Measurements from ENCODE around the gene RUFY1. TPM values are rescaled to one million over a fixed set of nuclear protein-coding genes. Genes with fewer than 3 reads are reported as not detected.

RUFY1 gene
- polyA plus RNA-seq, 1 of the 3 experiments (the other 2 are of a cell fraction) = 30.3 TPM

- Histone ChIP-seq H4K20me1 (ENCODE audit: insufficient read depth) (no peaks in the 10 kb centered on the region), H3K4me3 (ENCODE audit: low read depth in 2 of 2, low read length in 1 of 2) (no peak overlapping the region), H3K27me3 (ENCODE audit: insufficient read depth) (no peaks in the 10 kb centered on the region), H3K9me2 (no peaks in the 10 kb centered on the region), H3K4me2 (no peak overlapping the region), H3K9ac (no peak overlapping the region), H3K79me2 (ENCODE audit: insufficient read depth) (no peaks in the 10 kb centered on the region), H3K4me1 (ENCODE audit: control insufficient read depth in 1 of 2, insufficient read depth in 2 of 2, low read depth in 1 of 2, low read length in 1 of 2) (no peaks in the 10 kb centered on the region; a peak in 1 of 4 replicates), H3F3A (replicated peaks; ENCODE audit: insufficient read depth) (no peaks in the 10 kb centered on the region), H3K36me3 (replicated peaks in 1 of 2; ENCODE audit: control insufficient read depth in 1 of 2, insufficient read depth in 2 of 2, low read length in 1 of 2) (no peaks in the 10 kb centered on the region), H3K9me3 (no peaks in the 10 kb centered on the region), H3K27ac (ENCODE audit: low read depth in 2 of 2, low read length in 1 of 2) (no peak overlapping the region), H2AFZ (ENCODE audit: low read depth) (no peak overlapping the region)
- CTCF ChIA-PET = interaction anchor here (0.7 to 1.5 kb wide), 3 partner anchors 29 to 338 kb away, joined by 3 read pairs; no protein-coding TSS in a partner anchor
- 34% methylated on average over 7 of the region's 7 CpGs for WGBS (ENCODE audit: low lambda C conversion rate)
- TF ChIP-seq MXI1 (IDR thresholded peaks at IDR 0.05; ENCODE audit: low read depth, low read length) (no peak), RCOR1 (IDR thresholded peaks at IDR 0.05; ENCODE audit: low read length) (no peak), PBX3 (IDR thresholded peaks at IDR 0.05) (no peak), TEAD4 (IDR thresholded peaks at IDR 0.05; ENCODE audit: borderline replicate concordance, insufficient read depth) (no peak), YY1 (IDR thresholded peaks at IDR 0.05; ENCODE audit: low read depth) (no peak), POLR2AphosphoS5 (IDR thresholded peaks at IDR 0.05; ENCODE audit: low read depth, low read length) (no peak), FOXJ3 (CRISPR knock-in tag; IDR thresholded peaks at IDR 0.05) (no peak), GATA2 (CRISPR knock-in tag; IDR thresholded peaks at IDR 0.05) (no peak), NFIC (IDR thresholded peaks at IDR 0.05; ENCODE audit: borderline replicate concordance) (no peak), FOXM1 (IDR thresholded peaks at IDR 0.05; ENCODE audit: low read depth) (no peak), USF2 (IDR thresholded peaks at IDR 0.05; ENCODE audit: borderline replicate concordance, low read depth, low read length) (no peak)
- POLR2A ChIA-PET = interaction anchor here (0.6 kb wide), 1 partner anchor 771 kb away, joined by 3 read pairs; no protein-coding TSS in a partner anchor
- no peak for DNase-seq
Observed at GRCh38 chr5:179504191-179504590, 46.2 kb upstream of the RUFY1 start.

GRCh38 chr5:179504600-179505396 lies 45.6 kb upstream of the RUFY1 start:
- H3K27ac ChIP-seq (ENCODE audit: low read depth in 2 of 2, low read length in 1 of 2) = no peak overlapping the region
- no peak for DNase-seq
- TF ChIP-seq SMC3 (IDR thresholded peaks at IDR 0.05; ENCODE audit: low read depth, low read length) = no peak
- TF ChIP-seq FOSL2 (IDR thresholded peaks at IDR 0.05; ENCODE audit: borderline replicate concordance, low read depth) = no peak
- TF ChIP-seq EP300 (IDR thresholded peaks at IDR 0.05; ENCODE audit: borderline replicate concordance in 1 of 2, low read depth in 1 of 2, low read length in 1 of 2) = no peak
- no peak for TF ChIP-seq MAX (IDR thresholded peaks at IDR 0.05; ENCODE audit: low read depth)
- TF ChIP-seq NRF1 (IDR thresholded peaks at IDR 0.05; ENCODE audit: low read depth, low read length) = no peak
- TF ChIP-seq EZH2phosphoT487 (IDR thresholded peaks at IDR 0.05; ENCODE audit: borderline replicate concordance, low read depth) = no peak
- no peak for TF ChIP-seq RAD21 (IDR thresholded peaks at IDR 0.05; ENCODE audit: low read length)
- no peak for TF ChIP-seq JUND (IDR thresholded peaks at IDR 0.05)
- no peak for TF ChIP-seq NFIC (IDR thresholded peaks at IDR 0.05; ENCODE audit: borderline replicate concordance)
- TF ChIP-seq MEF2A (IDR thresholded peaks at IDR 0.05; ENCODE audit: borderline replicate concordance, low read depth) = no peak
- TF ChIP-seq POLR2AphosphoS5 (IDR thresholded peaks at IDR 0.05; ENCODE audit: low read depth, low read length) = no peak
- TF ChIP-seq PBX3 (IDR thresholded peaks at IDR 0.05) = no peak
- no peak for TF ChIP-seq RCOR1 (IDR thresholded peaks at IDR 0.05; ENCODE audit: low read length)
- ChIA-PET POLR2A (interaction anchor here (0.6 kb wide), 1 partner anchor 771 kb away, joined by 3 read pairs; no protein-coding TSS in a partner anchor), CTCF (interaction anchor here (0.7 to 1.5 kb wide), 3 partner anchors 11 to 339 kb away, joined by 3 read pairs; no protein-coding TSS in a partner anchor)
- no peaks in the 10 kb centered on the region for H4K20me1 ChIP-seq (ENCODE audit: insufficient read depth)
- no peak overlapping the region for H2AFZ ChIP-seq (ENCODE audit: low read depth)
- H3K4me3 ChIP-seq (ENCODE audit: low read depth in 2 of 2, low read length in 1 of 2) = no peak overlapping the region
- no peaks in the 10 kb centered on the region for H3K9me2 ChIP-seq
- H3K4me2 ChIP-seq = no peak overlapping the region
- H3F3A ChIP-seq (replicated peaks; ENCODE audit: insufficient read depth) = no peaks in the 10 kb centered on the region
- no peak overlapping the region for H3K9ac ChIP-seq
- no peaks in the 10 kb centered on the region for H3K36me3 ChIP-seq (replicated peaks in 1 of 2; ENCODE audit: control insufficient read depth in 1 of 2, insufficient read depth in 2 of 2, low read length in 1 of 2)
- 35% methylated on average over 17 of the region's 17 CpGs for WGBS (ENCODE audit: low lambda C conversion rate)
- no peaks in the 10 kb centered on the region for H3K27me3 ChIP-seq (ENCODE audit: insufficient read depth)
- no peaks in the 10 kb centered on the region for H3K79me2 ChIP-seq (ENCODE audit: insufficient read depth)
- no peaks in the 10 kb centered on the region for H3K4me1 ChIP-seq (ENCODE audit: control insufficient read depth in 1 of 2, insufficient read depth in 2 of 2, low read depth in 1 of 2, low read length in 1 of 2)
- H3K9me3 ChIP-seq = no peaks in the 10 kb centered on the region
